Brain pericyte (primary cell): ENCODE results near the gene SLC1A3.

Experiments used
- DNase-seq: peaks from one replicate; pipeline ENCODE4 v3.0.0-alpha.2; 2012; ENCODE audit warnings: low read depth, low spot score

SLC1A3 gene

DNA sequence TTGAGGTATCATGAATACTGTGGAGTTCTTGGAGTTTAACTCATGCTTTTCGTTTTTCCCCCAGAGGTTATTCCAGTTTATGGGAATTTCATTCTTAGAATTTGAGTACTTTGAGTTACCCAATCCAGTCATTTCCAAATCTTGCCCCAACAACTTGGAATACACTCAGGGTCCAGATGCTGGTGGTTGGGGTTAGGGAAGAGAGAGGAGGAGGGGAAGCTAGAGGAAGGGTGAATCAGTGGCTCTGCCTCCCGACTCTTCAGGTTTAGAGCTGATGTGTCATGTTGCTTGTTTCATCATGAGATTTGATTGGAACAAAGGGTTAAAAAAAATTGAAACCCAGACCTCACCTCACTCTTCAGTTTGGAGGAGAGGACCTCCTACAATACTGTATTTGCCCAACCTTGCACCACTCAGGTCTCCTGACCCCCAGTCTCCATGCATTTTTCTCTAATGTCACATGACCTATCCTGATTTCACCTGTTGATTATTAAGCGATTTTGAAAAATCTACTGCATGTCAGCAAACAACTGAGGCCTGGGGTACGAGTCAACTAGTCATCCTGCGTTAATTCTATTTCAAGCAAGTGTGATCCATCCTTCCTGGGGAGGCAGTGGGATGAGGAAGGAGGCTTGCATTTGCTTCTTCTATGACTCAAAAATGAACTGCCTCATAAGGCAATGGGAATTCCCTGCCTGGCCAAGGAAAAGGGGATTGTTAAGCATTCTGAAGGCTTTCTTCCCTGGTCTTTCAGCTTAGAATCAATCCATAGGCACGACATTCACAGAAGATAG is 6.2 kb upstream of the SLC1A3 start:
- no peak for DNase-seq

DNA sequence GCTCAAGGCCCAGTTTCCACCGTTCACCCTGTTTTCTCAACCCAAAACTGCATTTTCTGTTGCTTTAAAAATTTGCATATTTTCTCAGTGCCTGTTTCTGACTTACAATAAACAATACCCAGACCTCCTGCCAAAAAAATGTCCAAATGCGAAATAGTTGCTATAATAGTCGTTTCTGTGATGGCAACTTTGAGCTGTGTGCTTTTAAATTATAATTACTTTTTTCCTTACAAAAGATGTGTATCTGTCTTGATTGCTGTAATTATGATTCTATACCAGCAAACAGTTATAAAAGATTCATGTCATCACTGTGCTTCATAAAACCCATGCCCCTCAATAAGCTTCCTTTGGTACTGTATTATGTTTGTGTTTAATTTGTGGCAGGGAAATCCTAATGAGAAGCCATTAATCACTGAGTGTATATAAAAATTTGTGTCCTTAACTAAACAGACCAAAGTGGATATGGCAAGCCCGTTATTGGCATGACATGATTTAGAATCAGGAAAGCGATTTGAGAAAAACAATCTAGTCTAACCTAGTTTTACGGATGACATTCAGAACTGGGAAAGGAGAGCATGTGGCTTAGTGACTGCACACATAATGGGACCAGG is 5.4 kb upstream of the SLC1A3 start:
- no peak for DNase-seq

DNA sequence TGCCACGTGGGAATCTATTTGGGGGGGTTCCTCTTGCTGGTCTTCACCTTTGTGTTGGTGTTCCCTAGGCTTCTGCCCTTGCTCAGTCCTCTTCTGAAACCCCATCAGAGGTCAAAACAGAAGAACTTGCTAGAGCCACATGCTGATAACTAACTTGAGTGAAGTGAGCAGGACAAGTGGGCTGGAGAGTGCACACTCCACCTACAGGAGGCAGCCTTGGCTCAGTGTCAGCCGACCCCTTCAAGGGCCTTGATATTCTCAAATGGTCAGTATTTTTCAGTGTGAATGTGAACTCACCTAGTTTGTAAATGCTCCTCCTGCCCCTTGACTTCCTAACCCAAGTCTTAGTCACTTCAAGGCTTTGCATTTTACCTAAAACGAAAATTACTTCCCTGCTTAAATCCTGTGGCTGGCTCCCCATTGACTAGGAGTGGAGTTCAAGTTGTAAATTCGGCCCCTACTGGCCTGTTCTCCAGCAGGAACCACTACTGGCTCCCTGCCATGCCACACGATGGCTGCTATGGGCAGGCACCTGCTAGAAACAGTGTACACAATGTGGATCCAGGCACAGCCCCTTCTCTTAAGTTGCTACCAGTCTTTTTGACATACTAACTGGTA is 3.6 kb upstream of the SLC1A3 start:
- no peak for DNase-seq

DNA sequence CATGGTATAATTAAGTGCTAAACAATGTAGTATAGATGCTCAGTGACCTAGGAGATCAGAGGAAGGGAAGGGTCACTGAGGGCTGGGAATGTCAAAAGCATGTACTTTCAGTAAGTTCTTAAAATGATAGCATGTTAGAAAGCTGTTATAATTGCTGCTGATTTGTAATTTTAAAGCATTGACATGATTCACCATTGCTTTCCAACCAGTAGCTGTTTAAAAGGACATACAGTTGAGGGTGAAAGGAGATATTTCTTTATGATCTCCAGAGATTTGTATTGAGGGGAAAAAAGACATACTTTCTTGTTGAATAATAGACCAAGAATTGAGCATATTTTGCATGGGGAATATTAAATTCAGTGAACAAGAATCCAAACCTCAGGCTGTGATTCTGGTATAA is 1.2 kb upstream of the SLC1A3 start:
- DNase-seq = no peak

DNA sequence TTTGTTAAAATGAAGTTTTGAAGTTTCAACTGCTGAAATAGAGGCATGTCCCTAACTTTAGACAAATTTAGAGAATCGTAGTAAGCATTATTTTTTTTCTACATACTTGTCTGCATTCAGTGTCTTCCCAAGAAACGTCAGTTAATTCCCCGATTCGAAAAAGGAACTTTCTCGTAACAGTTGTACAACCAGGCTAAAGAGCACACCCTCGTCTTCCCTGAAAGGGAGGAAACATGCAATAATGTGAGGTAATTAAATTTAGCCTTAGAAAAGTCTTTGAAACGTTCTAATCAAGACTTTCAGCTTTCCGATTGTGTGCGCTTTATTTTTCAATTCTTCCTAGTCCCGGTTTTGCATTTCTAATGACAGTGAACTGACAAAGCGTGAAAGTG is 374 bp upstream of the SLC1A3 start:
- DNase-seq = no peak

DNA sequence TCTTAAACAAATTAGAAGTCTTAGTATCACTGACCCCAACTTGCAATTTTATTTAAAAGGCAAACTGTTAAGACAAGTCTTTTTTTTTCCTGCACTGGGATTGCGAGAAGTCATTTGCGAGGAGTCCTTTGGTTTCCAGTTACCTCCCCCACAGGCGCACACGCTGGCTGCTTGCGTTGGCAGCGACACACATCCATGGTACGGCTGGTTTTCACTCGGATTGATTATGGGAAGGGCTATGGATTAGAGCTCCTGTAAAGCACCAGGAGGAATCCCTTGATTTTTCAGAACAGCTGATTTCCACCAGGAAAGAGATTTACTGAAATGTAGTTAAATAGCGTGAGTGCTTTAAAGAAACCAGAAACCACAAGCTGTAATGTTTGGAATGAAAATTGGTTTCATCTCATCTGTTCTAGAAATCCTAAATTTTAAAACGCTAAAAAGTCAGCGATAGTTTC is 737 bp downstream of the SLC1A3 start:
- no peak for DNase-seq

DNA sequence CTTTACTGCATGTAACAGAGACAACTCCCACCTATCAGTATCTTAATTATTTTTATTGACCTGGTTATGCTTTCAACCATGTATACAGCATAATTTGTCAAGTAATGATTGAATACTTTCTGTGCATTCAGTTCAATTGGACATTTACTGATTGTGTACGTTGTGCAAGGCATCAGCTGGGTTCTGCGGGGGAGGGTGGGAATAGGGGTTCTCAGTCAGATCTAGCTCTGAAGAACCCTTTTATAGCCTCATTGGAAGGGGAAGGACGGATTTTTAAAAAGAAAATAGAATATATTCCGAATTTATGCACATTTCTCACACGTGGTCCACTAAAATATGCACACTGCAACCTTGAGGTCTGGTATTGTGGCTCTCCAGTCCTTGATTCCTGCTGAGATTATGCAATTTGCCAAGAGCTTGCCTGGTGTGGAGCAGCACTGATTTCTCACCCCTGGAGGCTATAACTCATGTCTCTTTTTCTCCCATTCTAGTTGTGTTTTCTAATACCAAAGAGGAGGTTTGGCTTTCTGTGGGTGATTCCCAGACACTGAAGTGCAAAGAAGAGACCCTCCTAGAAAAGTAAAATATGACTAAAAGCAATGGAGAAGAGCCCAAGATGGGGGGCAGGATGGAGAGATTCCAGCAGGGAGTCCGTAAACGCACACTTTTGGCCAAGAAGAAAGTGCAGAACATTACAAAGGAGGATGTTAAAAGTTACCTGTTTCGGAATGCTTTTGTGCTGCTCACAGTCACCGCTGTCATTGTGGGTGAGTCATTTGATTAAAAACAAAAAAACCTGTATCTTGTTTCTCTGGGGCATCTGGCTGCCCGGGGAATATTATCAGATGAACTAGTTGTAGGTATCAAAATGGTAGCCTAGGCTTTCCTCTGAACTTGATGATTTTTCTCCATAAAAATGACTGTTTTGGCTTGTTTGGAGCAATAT is 1.7 kb downstream of the SLC1A3 start:
- DNase-seq = no peak

DNA sequence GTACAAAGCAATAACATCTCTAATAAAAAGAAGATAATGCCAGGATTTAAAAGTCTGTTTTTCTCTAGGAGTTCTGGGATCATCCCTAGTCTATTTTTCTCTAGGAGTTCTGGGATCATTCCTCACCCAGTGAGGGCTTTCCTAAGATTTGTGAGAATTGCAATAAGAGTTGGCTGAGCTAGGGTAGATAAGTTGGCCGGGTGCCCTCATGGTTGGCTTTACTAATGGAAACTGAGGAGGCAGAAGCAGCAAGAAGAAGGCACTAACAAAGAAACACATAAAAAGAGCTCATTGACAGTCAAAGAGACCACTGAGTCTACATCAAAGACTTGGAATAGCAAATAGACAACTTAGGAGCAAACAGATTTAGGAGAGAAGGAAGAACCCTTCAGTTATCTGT is 4.2 kb downstream of the SLC1A3 start:
- DNase-seq = no peak

DNA sequence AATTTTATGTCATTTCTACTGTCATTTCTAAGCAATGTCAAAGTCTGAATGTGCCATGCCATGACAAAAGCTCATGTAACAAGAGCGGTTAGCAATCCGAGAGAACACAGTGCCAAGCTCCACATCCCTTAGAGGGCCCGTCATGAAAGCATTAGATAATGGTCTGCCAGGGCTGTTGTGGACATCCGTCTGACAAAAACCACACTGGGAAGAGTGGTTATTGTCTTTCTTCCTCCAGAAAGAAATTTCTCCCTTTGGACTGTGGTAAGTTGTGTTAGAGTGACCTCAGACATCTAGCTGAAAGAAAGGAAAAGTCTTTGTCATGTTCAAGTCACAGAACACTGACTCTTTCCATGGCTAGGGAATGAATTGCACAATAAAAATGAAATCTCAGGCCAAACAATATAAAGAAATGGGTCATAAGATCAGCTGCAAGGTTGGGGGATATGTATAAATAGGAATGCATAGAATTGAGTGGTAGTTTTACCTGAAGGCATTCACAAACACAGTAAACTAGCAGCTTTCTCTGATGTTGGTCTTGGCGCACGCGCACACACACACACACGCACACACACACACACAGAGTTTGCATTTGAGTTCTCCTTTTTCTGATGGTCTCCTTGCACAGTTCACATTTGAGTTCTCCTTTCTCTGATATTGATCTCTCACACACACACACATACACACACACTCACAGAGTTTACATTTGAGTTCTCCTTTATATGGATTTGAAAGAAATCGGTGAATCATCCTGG is 5.3 kb downstream of the SLC1A3 start:
- no peak for DNase-seq

DNA sequence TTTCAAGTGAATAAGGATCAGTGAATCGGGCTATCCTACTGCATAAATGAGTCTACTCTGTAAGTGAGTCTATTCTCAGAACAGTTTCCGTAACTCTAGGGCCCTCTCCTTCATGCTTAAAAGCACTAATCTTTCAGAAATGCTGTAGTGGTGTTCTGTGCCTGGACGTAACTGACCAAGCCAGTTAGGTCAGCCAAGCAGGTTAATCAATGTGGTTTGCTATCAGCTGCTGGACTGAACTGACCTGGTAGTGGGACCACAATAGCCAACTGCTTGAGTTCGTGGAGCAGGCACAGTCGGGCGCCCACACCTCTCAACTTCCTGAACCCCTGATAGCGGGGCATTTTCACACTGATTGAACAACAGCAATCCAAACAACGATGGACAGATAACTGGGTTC is 6.8 kb downstream of the SLC1A3 start:
- DNase-seq = no peak

DNA sequence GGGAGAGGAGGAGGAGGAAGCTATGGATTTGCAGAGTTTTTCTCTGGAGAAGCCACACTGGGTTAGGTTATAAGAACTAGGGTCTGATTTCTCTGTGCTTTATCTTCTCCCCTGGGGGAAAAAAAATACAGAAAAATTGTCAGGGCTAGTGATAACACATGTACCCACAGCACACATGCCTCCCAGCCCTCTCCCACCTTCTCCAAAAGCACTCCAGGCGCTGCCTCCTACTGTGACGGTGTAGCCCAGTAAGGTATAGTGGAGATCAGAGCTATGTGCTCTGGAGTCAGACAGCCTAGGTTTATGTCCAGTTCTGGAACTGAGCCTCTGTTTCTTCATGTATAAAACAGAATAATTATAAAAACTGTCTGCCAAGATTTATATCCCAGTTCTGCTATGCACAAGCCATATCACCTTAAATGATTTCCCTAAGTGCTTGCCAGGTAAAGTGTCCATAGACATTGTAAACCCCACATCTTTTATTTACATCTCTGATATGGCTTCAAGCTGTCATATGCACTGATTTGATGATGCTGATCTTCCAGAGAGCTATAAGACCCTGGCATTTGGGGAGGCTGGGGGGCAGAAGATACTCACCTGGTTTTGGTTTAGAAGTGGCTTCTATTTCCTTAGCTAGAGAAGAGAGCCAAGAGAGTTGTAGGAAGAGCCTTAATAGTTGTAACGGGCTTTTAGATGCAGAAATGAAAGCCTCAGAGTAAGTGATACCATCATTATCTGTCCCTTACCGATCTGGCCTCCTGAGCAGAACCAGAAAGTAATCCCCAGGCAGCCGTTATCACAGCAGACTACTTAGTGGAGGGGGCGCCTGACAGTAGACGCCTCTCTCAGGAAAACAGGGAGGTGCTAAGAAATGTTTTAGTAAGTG is 7.6 kb downstream of the SLC1A3 start:
- DNase-seq = no peak

DNA sequence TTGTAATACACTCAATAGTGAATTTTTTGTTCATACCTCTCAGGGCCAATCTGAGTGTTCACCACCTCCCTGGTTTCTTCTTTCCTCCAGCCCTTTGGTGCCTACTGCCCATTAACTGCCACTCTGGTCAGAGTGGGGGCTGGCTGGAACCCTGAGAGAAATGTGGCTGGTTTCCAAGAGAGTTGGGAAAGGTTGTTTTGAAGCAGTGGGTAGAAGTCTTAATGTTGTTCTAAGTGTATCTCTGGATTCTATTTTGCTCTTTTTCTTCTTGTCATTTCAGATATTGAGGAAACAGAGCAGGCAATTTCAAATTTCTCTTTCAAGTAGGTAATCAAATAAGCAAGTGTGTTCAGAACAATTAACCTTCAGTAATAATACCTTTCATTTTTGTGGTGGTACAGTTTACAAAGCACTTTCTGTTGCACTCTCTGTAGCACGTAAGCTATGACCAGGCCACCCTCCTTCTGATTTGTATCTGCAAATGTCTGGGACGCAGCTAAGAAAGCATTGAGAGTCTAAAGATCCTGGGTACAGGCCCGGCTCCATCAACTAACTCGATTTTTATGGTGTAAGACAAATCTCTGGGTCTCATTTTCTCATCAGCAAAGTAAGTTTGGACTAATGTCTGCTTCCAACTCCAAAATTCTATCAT is 8.4 kb downstream of the SLC1A3 start:
- DNase-seq = no peak

DNA sequence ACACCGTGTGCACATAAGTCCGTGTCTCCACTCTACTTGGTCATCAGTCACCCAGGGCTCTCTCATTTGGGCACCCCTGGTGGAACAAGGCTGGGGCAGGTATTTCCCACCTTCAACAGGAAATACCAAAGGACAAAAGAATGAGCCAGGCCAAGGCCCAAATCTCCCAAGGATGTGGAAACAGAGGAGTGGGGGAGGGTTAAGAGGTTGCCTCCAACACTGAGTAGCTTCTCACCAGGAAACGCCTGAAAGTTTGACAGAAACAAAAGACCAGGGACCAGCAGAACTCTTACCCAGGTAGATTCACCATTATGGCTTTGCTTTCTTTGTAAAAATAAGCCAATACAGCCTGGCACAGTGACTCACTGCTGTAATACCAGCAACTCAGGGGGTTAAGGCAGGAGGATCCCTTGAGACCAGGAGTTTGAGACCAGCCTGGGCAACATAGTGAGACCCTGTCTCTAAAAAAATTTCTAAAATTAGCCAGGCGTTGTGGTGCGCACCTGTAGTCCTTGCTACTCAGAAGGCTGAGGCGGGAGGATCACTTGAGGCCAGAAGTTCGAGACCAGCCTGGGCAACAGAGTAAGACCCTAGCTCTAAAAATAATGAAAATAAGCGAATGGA is 12.7 kb downstream of the SLC1A3 start:
- no peak for DNase-seq

DNA sequence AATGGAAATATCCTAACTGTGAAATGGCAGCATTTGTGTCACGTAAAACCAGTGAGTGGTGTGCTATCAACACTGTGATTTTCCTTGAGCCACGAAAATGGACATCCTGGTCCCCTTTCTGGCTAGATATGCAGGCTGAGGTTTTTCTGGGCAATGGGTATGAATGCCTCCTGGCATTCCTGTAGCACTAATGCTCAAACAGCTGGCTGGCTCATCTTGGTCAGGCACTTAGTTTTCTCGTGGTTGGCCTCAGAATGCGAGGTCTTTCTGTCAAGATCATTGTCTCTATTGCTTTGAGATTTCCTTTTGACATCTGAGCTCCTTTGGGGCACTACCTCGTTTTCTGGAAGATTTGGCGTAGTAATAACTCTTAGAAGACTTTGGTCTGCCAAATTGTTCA is 15.6 kb downstream of the SLC1A3 start:
- no peak for DNase-seq

DNA sequence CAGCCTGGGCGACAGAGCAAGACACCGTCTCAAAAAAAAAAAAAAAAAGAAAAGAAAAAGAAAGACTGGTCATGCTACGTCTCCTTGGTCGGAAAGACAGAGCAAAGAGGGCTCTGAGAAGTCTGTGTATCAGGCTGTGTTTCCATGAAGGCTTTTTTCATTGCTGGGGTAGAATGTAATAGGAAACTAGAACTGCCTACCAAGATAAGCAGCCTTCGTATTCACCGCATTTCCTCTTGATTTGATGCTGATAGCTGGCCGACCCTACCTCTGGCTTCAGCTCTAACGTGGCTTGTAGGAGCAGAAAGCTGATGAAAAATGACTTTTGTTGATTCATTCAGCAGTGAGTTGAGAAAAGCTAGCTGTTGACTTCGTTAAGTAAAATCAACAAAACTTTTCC is 17.4 kb downstream of the SLC1A3 start:
- DNase-seq = no peak

DNA sequence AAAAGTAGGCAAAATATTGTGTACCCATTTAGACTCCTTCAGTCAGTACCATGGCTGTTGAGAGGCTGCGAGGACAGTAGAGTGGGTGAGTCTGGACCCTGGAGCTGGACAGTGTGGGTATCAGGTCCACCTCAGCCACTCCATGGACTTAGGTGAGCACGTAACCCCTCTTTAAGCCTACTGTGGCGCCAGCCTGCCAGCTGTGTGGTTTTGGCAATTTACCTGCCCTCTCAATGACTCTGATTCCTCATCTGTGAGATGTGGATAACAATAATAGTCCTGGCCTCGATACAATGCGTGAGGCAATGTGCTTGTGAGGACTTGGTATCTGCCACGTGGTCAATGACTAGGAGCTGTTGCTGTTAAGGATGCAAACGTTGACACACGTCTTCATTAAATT is 17.9 kb downstream of the SLC1A3 start:
- no peak for DNase-seq

DNA sequence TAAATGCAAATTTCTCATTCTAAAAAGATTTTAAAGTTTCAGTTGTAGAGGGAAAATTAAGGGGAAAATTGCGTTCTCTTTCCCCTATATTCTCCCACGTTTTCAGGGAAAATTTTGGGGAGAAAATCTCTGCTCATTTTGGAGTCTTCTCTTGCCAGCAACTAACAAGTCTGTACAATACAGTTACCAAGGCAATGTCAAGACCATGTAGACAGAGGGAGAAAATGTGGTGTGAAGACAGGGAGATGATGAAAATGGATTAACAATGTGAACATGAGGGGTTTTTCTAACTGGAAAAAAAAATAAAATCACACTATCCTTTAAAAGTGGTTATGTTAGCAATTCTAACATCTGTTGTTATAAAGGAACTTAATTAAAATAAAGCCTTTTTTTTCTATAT is 22.3 kb downstream of the SLC1A3 start:
- DNase-seq = no peak

DNA sequence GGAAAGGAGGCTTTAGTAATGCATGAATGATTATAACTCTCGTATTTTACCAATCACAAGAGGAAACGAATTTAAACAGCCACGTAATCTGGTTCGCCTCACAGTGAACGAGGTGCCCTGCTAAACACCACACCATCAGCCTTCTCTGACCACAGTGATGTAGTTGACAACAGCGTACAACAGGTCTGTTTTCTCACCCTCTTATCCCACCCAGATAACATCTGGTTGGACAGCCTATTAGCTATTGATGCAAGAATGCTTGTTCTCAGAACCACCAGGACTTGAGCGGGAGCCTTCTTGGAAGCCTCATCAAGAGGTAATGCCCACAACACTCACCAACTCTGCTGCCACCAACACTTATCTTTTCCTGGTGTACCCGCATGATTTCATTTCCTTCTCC is 23.3 kb downstream of the SLC1A3 start:
- DNase-seq = no peak
